WTC11 (cell line): ENCODE results near the gene CTAGE6. TPM values are rescaled to one million over a fixed set of nuclear protein-coding genes. Genes with fewer than 3 reads are reported as not detected.

Experiments used
- ATAC-seq: fragments of 200-7000 bp; cut with Tn5 transposase; 2 replicates; pipeline ENCODE4 v1.10.0; 2021; ENCODE audit warnings: mild to moderate bottlenecking, moderate library complexity
- CTCF ChIA-PET: fragments of 300-600 bp; sonication (Branson Sonifier 250); formaldehyde crosslinking; loops from one replicate; lab custom pipeline; 2021; ENCODE audit warnings: antibody characterized with exemption; lab: Charles Lee
- POLR2A ChIA-PET: fragments of 350-600 bp; sonication (Branson Sonifier 250); formaldehyde crosslinking; loops from one replicate; lab custom pipeline; 2021; ENCODE audit warnings: antibody characterized with exemption; lab: Charles Lee
- DNase-seq: peaks from one replicate; pipeline ENCODE4 v3.0.0; 2021; ENCODE audit warnings: low spot score
- H3K27ac Mint-ChIP-seq: 2 replicates; pipeline ENCODE4 v1.8.0; 2021; ENCODE audit warnings: mixed read lengths
- H3K27me3 Mint-ChIP-seq: 2 replicates; pipeline ENCODE4 v1.8.0; 2021; ENCODE audit warnings: low read depth, mild to moderate bottlenecking, moderate library complexity, mixed read lengths
- H3K36me3 Mint-ChIP-seq: 2 replicates; pipeline ENCODE4 v1.8.0; 2021; ENCODE audit warnings: mixed read lengths
- H3K4me1 Mint-ChIP-seq: 2 replicates; pipeline ENCODE4 v1.8.0; 2022; ENCODE audit warnings: mixed read lengths
- H3K4me3 Mint-ChIP-seq: 2 replicates; pipeline ENCODE4 v1.8.0; 2021; ENCODE audit warnings: mild to moderate bottlenecking, moderate library complexity, mixed read lengths
- H3K9me3 Mint-ChIP-seq: 2 replicates; pipeline ENCODE4 v1.8.0; 2021; ENCODE audit warnings: mixed read lengths
- AFF4 ChIP-seq: sonication (generic); formaldehyde crosslinking; IDR thresholded peaks from 2 replicates; pipeline ENCODE4 v1.8.1; 2023; ENCODE audit warnings: mild to moderate bottlenecking, missing genetic modification reagents, borderline replicate concordance
- CREM ChIP-seq: sonication (generic); formaldehyde crosslinking; IDR thresholded peaks from 2 replicates; pipeline ENCODE4 v1.8.1; 2022; ENCODE audit warnings: mild to moderate bottlenecking, missing genetic modification reagents, moderate library complexity
- E2F4 ChIP-seq: sonication (generic); formaldehyde crosslinking; IDR thresholded peaks from 2 replicates; pipeline ENCODE4 v1.8.1; 2022; ENCODE audit warnings: low read depth, mild to moderate bottlenecking, moderate library complexity, missing genetic modification reagents, borderline replicate concordance
- ELF4 ChIP-seq: sonication (generic); formaldehyde crosslinking; IDR thresholded peaks from 2 replicates; pipeline ENCODE4 v1.8.1; 2022; ENCODE audit warnings: low read depth, mild to moderate bottlenecking, moderate library complexity, missing genetic modification reagents
- ZNF232 ChIP-seq: sonication (generic); formaldehyde crosslinking; IDR thresholded peaks from 2 replicates; pipeline ENCODE4 v1.8.0; 2022; ENCODE audit warnings: mild to moderate bottlenecking, missing genetic modification reagents
- ZNF416 ChIP-seq: fragments of 250-450 bp; sonication (Bioruptor Pico); IDR thresholded peaks from 2 replicates; pipeline ENCODE4 v1.9.0; 2021; ENCODE audit warnings: mild to moderate bottlenecking, inconsistent platforms
- ZSCAN18 ChIP-seq: fragments of 250-450 bp; sonication (Bioruptor Pico); IDR thresholded peaks from 2 replicates; pipeline ENCODE4 v2.1.2; 2022; ENCODE audit warnings: mild to moderate bottlenecking, moderate library complexity
- total RNA-seq: library from RNA; stranded (reverse); gene quantifications from 3 replicates; pipeline ENCODE4 v1.2.3, GENCODE V29; 2021
- TF ChIP-seq, protein P1 (sequence below): fragments of 250-450 bp; sonication (Bioruptor Pico); conservative IDR thresholded peaks from 2 replicates; pipeline ENCODE4 v1.9.0; 2021; ENCODE audit warnings: mild to moderate bottlenecking
- TF ChIP-seq, protein P2 (sequence below): sonication (generic); formaldehyde crosslinking; IDR thresholded peaks from 2 replicates; pipeline ENCODE4 v1.8.0; 2022; ENCODE audit warnings: mild to moderate bottlenecking, missing genetic modification reagents
- TF ChIP-seq, protein P3 (sequence below): sonication (generic); formaldehyde crosslinking; IDR thresholded peaks from 2 replicates; pipeline ENCODE4 v1.8.0; 2022; ENCODE audit warnings: mild to moderate bottlenecking, missing genetic modification reagents
- TF ChIP-seq, protein P4 (sequence below): fragments of 250-450 bp; sonication (Bioruptor Pico); IDR thresholded peaks from 2 replicates; pipeline ENCODE4 v1.8.0; 2021; ENCODE audit warnings: mild to moderate bottlenecking
- TF ChIP-seq, protein P5 (sequence below): sonication (generic); formaldehyde crosslinking; IDR thresholded peaks from 2 replicates; pipeline ENCODE4 v1.8.0; 2022; ENCODE audit warnings: missing genetic modification reagents
- TF ChIP-seq, protein P6 (sequence below): sonication (generic); formaldehyde crosslinking; IDR thresholded peaks from 2 replicates; pipeline ENCODE4 v1.8.1; 2023; ENCODE audit warnings: mild to moderate bottlenecking, moderate library complexity, missing genetic modification reagents

Gene CTAGE6
- total RNA-seq, 1 experiment from 2014 or later: not detected

GRCh38 chr7:143735962-143736361, 21.5 kb downstream of the CTAGE6 start (continued):
- TF ChIP-seq, protein P1, sequence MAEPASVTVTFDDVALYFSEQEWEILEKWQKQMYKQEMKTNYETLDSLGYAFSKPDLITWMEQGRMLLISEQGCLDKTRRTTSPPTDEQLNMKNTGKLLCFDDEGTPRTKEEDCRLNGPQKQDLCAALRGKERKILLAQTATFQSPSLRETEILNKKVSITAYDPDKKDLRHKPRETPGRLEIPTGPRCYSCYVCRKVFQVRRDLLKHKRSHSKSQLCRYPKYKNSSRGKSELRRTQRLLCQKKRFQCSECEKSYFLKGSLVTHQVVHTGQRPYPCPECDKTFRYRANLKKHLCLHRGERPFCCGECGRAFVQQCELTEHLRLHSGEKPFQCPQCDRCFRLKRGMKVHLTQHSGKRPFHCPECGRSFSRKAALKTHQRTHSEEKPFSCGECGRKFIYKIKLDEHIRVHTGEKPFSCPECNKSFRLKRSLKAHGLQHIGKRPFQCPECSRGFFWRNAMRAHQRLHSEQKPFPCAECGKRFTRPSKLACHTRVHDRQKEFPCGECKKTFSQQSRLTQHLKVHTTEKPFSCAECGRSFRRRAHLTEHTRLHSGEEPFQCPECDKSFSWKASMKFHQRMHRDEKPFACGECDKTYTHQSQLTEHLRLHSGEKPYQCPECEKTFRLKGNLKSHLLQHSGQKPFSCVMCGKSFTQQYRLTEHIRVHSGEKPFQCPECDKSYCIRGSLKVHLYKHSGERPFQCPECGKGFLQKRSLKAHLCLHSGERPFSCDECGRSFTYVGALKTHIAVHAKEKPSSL: no peak
- TF ChIP-seq, protein P2, sequence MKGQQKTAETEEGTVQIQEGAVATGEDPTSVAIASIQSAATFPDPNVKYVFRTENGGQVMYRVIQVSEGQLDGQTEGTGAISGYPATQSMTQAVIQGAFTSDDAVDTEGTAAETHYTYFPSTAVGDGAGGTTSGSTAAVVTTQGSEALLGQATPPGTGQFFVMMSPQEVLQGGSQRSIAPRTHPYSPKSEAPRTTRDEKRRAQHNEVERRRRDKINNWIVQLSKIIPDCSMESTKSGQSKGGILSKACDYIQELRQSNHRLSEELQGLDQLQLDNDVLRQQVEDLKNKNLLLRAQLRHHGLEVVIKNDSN (CRISPR knock-in tag): no peak
- TF ChIP-seq, protein P3, sequence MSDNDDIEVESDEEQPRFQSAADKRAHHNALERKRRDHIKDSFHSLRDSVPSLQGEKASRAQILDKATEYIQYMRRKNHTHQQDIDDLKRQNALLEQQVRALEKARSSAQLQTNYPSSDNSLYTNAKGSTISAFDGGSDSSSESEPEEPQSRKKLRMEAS (CRISPR knock-in tag): no peak

GRCh38 chr7:143733876-143734275, 23.6 kb downstream of the CTAGE6 start:
- ATAC-seq (no peak), DNase-seq (no peak)
- no peaks in the 10 kb centered on the region for H3K36me3 Mint-ChIP-seq
- H3K9me3 Mint-ChIP-seq: no peaks in the 10 kb centered on the region
- H3K4me3 Mint-ChIP-seq: no peak overlapping the region
- H3K27me3 Mint-ChIP-seq: peaks cover 3% of the 10 kb centered on the region
- POLR2A ChIA-PET: no interaction called here
- no peak overlapping the region for H3K27ac Mint-ChIP-seq
- TF ChIP-seq, protein P4, sequence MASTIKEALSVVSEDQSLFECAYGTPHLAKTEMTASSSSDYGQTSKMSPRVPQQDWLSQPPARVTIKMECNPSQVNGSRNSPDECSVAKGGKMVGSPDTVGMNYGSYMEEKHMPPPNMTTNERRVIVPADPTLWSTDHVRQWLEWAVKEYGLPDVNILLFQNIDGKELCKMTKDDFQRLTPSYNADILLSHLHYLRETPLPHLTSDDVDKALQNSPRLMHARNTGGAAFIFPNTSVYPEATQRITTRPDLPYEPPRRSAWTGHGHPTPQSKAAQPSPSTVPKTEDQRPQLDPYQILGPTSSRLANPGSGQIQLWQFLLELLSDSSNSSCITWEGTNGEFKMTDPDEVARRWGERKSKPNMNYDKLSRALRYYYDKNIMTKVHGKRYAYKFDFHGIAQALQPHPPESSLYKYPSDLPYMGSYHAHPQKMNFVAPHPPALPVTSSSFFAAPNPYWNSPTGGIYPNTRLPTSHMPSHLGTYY: no peak
- TF ChIP-seq, protein P5, sequence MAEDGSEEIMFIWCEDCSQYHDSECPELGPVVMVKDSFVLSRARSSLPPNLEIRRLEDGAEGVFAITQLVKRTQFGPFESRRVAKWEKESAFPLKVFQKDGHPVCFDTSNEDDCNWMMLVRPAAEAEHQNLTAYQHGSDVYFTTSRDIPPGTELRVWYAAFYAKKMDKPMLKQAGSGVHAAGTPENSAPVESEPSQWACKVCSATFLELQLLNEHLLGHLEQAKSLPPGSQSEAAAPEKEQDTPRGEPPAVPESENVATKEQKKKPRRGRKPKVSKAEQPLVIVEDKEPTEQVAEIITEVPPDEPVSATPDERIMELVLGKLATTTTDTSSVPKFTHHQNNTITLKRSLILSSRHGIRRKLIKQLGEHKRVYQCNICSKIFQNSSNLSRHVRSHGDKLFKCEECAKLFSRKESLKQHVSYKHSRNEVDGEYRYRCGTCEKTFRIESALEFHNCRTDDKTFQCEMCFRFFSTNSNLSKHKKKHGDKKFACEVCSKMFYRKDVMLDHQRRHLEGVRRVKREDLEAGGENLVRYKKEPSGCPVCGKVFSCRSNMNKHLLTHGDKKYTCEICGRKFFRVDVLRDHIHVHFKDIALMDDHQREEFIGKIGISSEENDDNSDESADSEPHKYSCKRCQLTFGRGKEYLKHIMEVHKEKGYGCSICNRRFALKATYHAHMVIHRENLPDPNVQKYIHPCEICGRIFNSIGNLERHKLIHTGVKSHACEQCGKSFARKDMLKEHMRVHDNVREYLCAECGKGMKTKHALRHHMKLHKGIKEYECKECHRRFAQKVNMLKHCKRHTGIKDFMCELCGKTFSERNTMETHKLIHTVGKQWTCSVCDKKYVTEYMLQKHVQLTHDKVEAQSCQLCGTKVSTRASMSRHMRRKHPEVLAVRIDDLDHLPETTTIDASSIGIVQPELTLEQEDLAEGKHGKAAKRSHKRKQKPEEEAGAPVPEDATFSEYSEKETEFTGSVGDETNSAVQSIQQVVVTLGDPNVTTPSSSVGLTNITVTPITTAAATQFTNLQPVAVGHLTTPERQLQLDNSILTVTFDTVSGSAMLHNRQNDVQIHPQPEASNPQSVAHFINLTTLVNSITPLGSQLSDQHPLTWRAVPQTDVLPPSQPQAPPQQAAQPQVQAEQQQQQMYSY (CRISPR knock-in tag): no peak
- TF ChIP-seq ZNF416 (CRISPR knock-in tag): no peak
- no peak for TF ChIP-seq ZSCAN18 (CRISPR knock-in tag)
- TF ChIP-seq, protein P6, sequence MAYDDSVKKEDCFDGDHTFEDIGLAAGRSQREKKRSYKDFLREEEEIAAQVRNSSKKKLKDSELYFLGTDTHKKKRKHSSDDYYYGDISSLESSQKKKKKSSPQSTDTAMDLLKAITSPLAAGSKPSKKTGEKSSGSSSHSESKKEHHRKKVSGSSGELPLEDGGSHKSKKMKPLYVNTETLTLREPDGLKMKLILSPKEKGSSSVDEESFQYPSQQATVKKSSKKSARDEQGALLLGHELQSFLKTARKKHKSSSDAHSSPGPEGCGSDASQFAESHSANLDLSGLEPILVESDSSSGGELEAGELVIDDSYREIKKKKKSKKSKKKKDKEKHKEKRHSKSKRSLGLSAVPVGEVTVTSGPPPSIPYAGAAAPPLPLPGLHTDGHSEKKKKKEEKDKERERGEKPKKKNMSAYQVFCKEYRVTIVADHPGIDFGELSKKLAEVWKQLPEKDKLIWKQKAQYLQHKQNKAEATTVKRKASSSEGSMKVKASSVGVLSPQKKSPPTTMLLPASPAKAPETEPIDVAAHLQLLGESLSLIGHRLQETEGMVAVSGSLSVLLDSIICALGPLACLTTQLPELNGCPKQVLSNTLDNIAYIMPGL: no peak
- peaks cover 5% of the 10 kb centered on the region; the same call in 1 of the 2 replicates for H3K4me1 Mint-ChIP-seq
- CTCF ChIA-PET: no interaction called here

GRCh38 chr7:143728333-143728862, 29.1 kb downstream of the CTAGE6 start:
- Mint-ChIP-seq H3K4me3 (no peak overlapping the region), H3K9me3 (no peaks in the 10 kb centered on the region), H3K27ac (no peak overlapping the region), H3K36me3 (no peaks in the 10 kb centered on the region), H3K4me1 (no peaks in the 10 kb centered on the region), H3K27me3 (peaks cover 3% of the 10 kb centered on the region; the same call in 1 of the 2 replicates)
- CTCF ChIA-PET: interaction anchor here (1.5 kb wide), 1 partner anchor 8 kb away, joined by 10 read pairs; no protein-coding TSS in a partner anchor
- TF ChIP-seq E2F4 (CRISPR knock-in tag) (no peak), AFF4 (CRISPR knock-in tag) (no peak), ZNF232 (CRISPR knock-in tag) (no peak), CREM (CRISPR knock-in tag) (no peak), ELF4 (CRISPR knock-in tag) (no peak)
- POLR2A ChIA-PET: no interaction called here
- no peak for DNase-seq
- ATAC-seq: no peak
